HEK293 (cell line): ENCODE data around the gene LRRC34.

Source experiments
- EGR2 ChIP-seq: fragments of 450-650 bp; formaldehyde crosslinking; IDR thresholded peaks from 2 replicates; pipeline ENCODE4 v1.5.1; 2016; ENCODE audit warnings: low read depth, missing biosample characterization, missing genetic modification characterization
- GLI2 ChIP-seq: fragments of 450-650 bp; formaldehyde crosslinking; IDR thresholded peaks from 2 replicates; pipeline ENCODE4; 2017; ENCODE audit warnings: missing biosample characterization, missing genetic modification characterization, low read depth, borderline replicate concordance
- GLIS2 ChIP-seq: fragments of 450-650 bp; formaldehyde crosslinking; IDR thresholded peaks from 2 replicates; pipeline ENCODE4 v1.5.1; 2016; ENCODE audit warnings: missing biosample characterization, missing genetic modification characterization
- KLF16 ChIP-seq: fragments of 450-650 bp; formaldehyde crosslinking; IDR thresholded peaks from 2 replicates; pipeline ENCODE4 v1.5.1; 2017; ENCODE audit warnings: missing biosample characterization, missing genetic modification characterization
- KLF17 ChIP-seq: fragments of 450-650 bp; formaldehyde crosslinking; IDR thresholded peaks from 2 replicates; pipeline ENCODE4 v1.5.1; 2016; ENCODE audit warnings: missing biosample characterization, missing genetic modification characterization
- KLF8 ChIP-seq: fragments of 450-650 bp; formaldehyde crosslinking; IDR thresholded peaks from 2 replicates; pipeline ENCODE4 v1.5.1; 2016; ENCODE audit warnings: missing biosample characterization, missing genetic modification characterization
- KLF9 ChIP-seq: fragments of 450-650 bp; formaldehyde crosslinking; IDR thresholded peaks from 2 replicates; pipeline ENCODE4 v1.5.1; 2016; ENCODE audit warnings: missing biosample characterization, missing genetic modification characterization, low read depth
- MZF1 ChIP-seq: fragments of 450-650 bp; formaldehyde crosslinking; IDR thresholded peaks from 2 replicates; pipeline ENCODE4 v1.5.1; 2017; ENCODE audit warnings: missing biosample characterization, missing genetic modification characterization, borderline replicate concordance
- SCRT2 ChIP-seq: fragments of 450-650 bp; formaldehyde crosslinking; IDR thresholded peaks from 2 replicates; pipeline ENCODE4 v1.5.1; 2016; ENCODE audit warnings: missing biosample characterization, missing genetic modification characterization
- SP3 ChIP-seq: fragments of 450-650 bp; formaldehyde crosslinking; IDR thresholded peaks from 2 replicates; pipeline ENCODE4 v1.5.1; 2016; ENCODE audit warnings: missing biosample characterization, missing genetic modification characterization
- YY1 ChIP-seq: fragments of 450-650 bp; formaldehyde crosslinking; IDR thresholded peaks from 2 replicates; pipeline ENCODE4 v1.5.1; 2018; ENCODE audit warnings: missing biosample characterization, missing genetic modification characterization
- YY2 ChIP-seq: fragments of 450-650 bp; formaldehyde crosslinking; IDR thresholded peaks from 2 replicates; pipeline ENCODE4 v1.5.1; 2016; ENCODE audit warnings: missing biosample characterization, missing genetic modification characterization
- ZBTB17 ChIP-seq: fragments of 450-650 bp; formaldehyde crosslinking; IDR thresholded peaks from 2 replicates; pipeline ENCODE4 v1.5.1; 2016; ENCODE audit warnings: missing biosample characterization, missing genetic modification characterization
- ZBTB7A ChIP-seq: fragments of 450-650 bp; formaldehyde crosslinking; IDR thresholded peaks from 2 replicates; pipeline ENCODE4 v1.5.1; 2016; ENCODE audit warnings: low read depth, missing biosample characterization, missing genetic modification characterization
- ZNF10 ChIP-seq: fragments of 450-650 bp; formaldehyde crosslinking; IDR thresholded peaks from 2 replicates; pipeline ENCODE4 v1.5.1; 2017; ENCODE audit warnings: missing biosample characterization, missing genetic modification characterization
- ZNF169 ChIP-seq: fragments of 450-650 bp; formaldehyde crosslinking; IDR thresholded peaks from 2 replicates; pipeline ENCODE4 v1.5.1; 2016; ENCODE audit warnings: missing biosample characterization, missing genetic modification characterization
- ZNF223 ChIP-seq: fragments of 450-650 bp; formaldehyde crosslinking; IDR thresholded peaks from 2 replicates; pipeline ENCODE4 v1.5.1; 2016; ENCODE audit warnings: missing biosample characterization, missing genetic modification characterization
- ZNF354C ChIP-seq: fragments of 450-650 bp; formaldehyde crosslinking; IDR thresholded peaks from 2 replicates; pipeline ENCODE4 v1.5.1; 2016; ENCODE audit warnings: missing biosample characterization, missing genetic modification characterization, low read depth, borderline replicate concordance
- ZNF366 ChIP-seq: fragments of 450-650 bp; formaldehyde crosslinking; conservative IDR thresholded peaks from 2 replicates; pipeline ENCODE4 v1.5.1; 2016; ENCODE audit warnings: missing biosample characterization, missing genetic modification characterization
- ZNF394 ChIP-seq: fragments of 450-650 bp; formaldehyde crosslinking; IDR thresholded peaks from 2 replicates; pipeline ENCODE4 v1.5.1; 2016; ENCODE audit warnings: missing biosample characterization, missing genetic modification characterization, mild to moderate bottlenecking, moderate library complexity, borderline replicate concordance
- ZNF548 ChIP-seq: fragments of 450-650 bp; formaldehyde crosslinking; IDR thresholded peaks from 2 replicates; pipeline ENCODE4 v1.5.1; 2016; ENCODE audit warnings: missing biosample characterization, missing genetic modification characterization
- ZNF621 ChIP-seq: fragments of 450-650 bp; formaldehyde crosslinking; IDR thresholded peaks from 2 replicates; pipeline ENCODE4 v1.5.1; 2017; ENCODE audit warnings: missing biosample characterization, missing genetic modification characterization
- ZNF660 ChIP-seq: fragments of 450-650 bp; IDR thresholded peaks from 2 replicates; pipeline ENCODE4 v1.5.1; 2018; ENCODE audit warnings: missing biosample characterization, mild to moderate bottlenecking, missing genetic modification characterization
- ZNF76 ChIP-seq: fragments of 450-650 bp; formaldehyde crosslinking; IDR thresholded peaks from 2 replicates; pipeline ENCODE4; 2016; ENCODE audit warnings: low read depth, missing biosample characterization, missing genetic modification characterization, borderline replicate concordance
- ZNF791 ChIP-seq: fragments of 450-650 bp; formaldehyde crosslinking; IDR thresholded peaks from 2 replicates; pipeline ENCODE4 v1.5.1; 2016; ENCODE audit warnings: missing biosample characterization, missing genetic modification characterization
- ZNF843 ChIP-seq: fragments of 450-650 bp; formaldehyde crosslinking; IDR thresholded peaks from 2 replicates; pipeline ENCODE4 v1.5.1; 2016; ENCODE audit warnings: missing biosample characterization, missing genetic modification characterization
- ZXDB ChIP-seq: fragments of 450-650 bp; formaldehyde crosslinking; IDR thresholded peaks from 2 replicates; pipeline ENCODE4 v1.5.1; 2016; ENCODE audit warnings: missing biosample characterization, missing genetic modification characterization
- TF ChIP-seq, protein P1 (sequence below): fragments of 450-650 bp; formaldehyde crosslinking; conservative IDR thresholded peaks from 2 replicates; pipeline ENCODE4 v1.5.1; 2016; ENCODE audit warnings: low read depth, missing biosample characterization, missing genetic modification characterization
- TF ChIP-seq, protein P2 (sequence below): fragments of 450-650 bp; formaldehyde crosslinking; IDR thresholded peaks from 2 replicates; pipeline ENCODE4 v1.5.1; 2016; ENCODE audit warnings: missing biosample characterization, missing genetic modification characterization
- TF ChIP-seq, protein P3 (sequence below): fragments of 450-650 bp; formaldehyde crosslinking; IDR thresholded peaks from 2 replicates; pipeline ENCODE4 v1.5.1; 2016; ENCODE audit warnings: missing biosample characterization, missing genetic modification characterization

LRRC34 gene

GRCh38 chr3:169772897-169773816, 39.5 kb downstream of the LRRC34 start, which contains the start of gene MYNN (continued):
- TF ChIP-seq YY2 (tag by site-specific recombination) (peak; percentile 82), KLF9 (tag by site-specific recombination) (no peak), ZNF791 (tag by site-specific recombination) (no peak), ZNF621 (tag by site-specific recombination) (no peak), ZNF223 (tag by site-specific recombination) (peak; percentile 83), ZBTB7A (tag by site-specific recombination) (peak; percentile 94), ZNF366 (tag by site-specific recombination) (0 out of 2 replicates have a peak, but pooled peaks have one; percentile 18), KLF8 (tag by site-specific recombination) (peak; percentile 45; the same call in 1 of the 2 replicates), ZNF660 (tag by site-specific recombination) (peak; percentile 87), KLF17 (peak; percentile 74; the same call in 1 of the 2 replicates), EGR2 (tag by site-specific recombination) (0 out of 2 replicates have a peak, but pooled peaks have one; percentile 29), MZF1 (peak; percentile 11; the same call in 1 of the 2 replicates), KLF16 (0 out of 2 replicates have a peak, but pooled peaks have one; percentile 32), ZNF76 (tag by site-specific recombination) (peak; percentile 90), SCRT2 (tag by site-specific recombination) (peak; percentile 71), ZNF394 (peak; percentile 24; the same call in 1 of the 2 replicates), SP3 (tag by site-specific recombination) (peak; percentile 73), GLIS2 (peak; percentile 100), YY1 (tag by site-specific recombination) (peak; percentile 82), ZNF843 (tag by site-specific recombination) (no peak), ZXDB (tag by site-specific recombination) (peak; percentile 57), ZNF169 (tag by site-specific recombination) (no peak), ZNF548 (tag by site-specific recombination) (no peak), ZNF10 (tag by site-specific recombination) (0 out of 2 replicates have a peak, but pooled peaks have one; percentile 8), ZBTB17 (tag by site-specific recombination) (peak; percentile 87), GLI2 (tag by site-specific recombination) (no peak), ZNF354C (no peak)
- TF ChIP-seq, protein P1, sequence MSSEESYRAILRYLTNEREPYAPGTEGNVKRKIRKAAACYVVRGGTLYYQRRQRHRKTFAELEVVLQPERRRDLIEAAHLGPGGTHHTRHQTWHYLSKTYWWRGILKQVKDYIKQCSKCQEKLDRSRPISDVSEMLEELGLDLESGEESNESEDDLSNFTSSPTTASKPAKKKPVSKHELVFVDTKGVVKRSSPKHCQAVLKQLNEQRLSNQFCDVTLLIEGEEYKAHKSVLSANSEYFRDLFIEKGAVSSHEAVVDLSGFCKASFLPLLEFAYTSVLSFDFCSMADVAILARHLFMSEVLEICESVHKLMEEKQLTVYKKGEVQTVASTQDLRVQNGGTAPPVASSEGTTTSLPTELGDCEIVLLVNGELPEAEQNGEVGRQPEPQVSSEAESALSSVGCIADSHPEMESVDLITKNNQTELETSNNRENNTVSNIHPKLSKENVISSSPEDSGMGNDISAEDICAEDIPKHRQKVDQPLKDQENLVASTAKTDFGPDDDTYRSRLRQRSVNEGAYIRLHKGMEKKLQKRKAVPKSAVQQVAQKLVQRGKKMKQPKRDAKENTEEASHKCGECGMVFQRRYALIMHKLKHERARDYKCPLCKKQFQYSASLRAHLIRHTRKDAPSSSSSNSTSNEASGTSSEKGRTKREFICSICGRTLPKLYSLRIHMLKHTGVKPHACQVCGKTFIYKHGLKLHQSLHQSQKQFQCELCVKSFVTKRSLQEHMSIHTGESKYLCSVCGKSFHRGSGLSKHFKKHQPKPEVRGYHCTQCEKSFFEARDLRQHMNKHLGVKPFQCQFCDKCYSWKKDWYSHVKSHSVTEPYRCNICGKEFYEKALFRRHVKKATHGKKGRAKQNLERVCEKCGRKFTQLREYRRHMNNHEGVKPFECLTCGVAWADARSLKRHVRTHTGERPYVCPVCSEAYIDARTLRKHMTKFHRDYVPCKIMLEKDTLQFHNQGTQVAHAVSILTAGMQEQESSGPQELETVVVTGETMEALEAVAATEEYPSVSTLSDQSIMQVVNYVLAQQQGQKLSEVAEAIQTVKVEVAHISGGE (tag by site-specific recombination): peak; percentile 87
- TF ChIP-seq, protein P2, sequence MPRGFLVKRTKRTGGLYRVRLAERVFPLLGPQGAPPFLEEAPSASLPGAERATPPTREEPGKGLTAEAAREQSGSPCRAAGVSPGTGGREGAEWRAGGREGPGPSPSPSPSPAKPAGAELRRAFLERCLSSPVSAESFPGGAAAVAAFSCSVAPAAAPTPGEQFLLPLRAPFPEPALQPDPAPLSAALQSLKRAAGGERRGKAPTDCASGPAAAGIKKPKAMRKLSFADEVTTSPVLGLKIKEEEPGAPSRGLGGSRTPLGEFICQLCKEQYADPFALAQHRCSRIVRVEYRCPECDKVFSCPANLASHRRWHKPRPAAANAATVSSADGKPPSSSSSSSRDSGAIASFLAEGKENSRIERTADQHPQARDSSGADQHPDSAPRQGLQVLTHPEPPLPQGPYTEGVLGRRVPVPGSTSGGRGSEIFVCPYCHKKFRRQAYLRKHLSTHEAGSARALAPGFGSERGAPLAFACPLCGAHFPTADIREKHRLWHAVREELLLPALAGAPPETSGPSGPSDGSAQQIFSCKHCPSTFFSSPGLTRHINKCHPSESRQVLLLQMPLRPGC (tag by site-specific recombination): peak; percentile 59
- TF ChIP-seq, protein P3, sequence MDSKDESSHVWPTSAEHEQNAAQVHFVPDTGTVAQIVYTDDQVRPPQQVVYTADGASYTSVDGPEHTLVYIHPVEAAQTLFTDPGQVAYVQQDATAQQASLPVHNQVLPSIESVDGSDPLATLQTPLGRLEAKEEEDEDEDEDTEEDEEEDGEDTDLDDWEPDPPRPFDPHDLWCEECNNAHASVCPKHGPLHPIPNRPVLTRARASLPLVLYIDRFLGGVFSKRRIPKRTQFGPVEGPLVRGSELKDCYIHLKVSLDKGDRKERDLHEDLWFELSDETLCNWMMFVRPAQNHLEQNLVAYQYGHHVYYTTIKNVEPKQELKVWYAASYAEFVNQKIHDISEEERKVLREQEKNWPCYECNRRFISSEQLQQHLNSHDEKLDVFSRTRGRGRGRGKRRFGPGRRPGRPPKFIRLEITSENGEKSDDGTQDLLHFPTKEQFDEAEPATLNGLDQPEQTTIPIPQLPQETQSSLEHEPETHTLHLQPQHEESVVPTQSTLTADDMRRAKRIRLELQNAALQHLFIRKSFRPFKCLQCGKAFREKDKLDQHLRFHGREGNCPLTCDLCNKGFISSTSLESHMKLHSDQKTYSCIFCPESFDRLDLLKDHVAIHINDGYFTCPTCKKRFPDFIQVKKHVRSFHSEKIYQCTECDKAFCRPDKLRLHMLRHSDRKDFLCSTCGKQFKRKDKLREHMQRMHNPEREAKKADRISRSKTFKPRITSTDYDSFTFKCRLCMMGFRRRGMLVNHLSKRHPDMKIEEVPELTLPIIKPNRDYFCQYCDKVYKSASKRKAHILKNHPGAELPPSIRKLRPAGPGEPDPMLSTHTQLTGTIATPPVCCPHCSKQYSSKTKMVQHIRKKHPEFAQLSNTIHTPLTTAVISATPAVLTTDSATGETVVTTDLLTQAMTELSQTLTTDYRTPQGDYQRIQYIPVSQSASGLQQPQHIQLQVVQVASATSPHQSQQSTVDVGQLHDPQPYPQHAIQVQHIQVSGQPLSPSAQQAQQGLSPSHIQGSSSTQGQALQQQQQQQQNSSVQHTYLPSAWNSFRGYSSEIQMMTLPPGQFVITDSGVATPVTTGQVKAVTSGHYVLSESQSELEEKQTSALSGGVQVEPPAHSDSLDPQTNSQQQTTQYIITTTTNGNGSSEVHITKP (tag by site-specific recombination): peak; percentile 48; the same call in 1 of the 2 replicates
